Cortex of kidney (tissue), 1 donor: ENCODE results near the gene MXI1.

Source experiments
- DNase-seq: peaks from one replicate; lab custom pipeline; 2025; lab: John Stamatoyannopoulos, UW

MXI1 gene

DNA sequence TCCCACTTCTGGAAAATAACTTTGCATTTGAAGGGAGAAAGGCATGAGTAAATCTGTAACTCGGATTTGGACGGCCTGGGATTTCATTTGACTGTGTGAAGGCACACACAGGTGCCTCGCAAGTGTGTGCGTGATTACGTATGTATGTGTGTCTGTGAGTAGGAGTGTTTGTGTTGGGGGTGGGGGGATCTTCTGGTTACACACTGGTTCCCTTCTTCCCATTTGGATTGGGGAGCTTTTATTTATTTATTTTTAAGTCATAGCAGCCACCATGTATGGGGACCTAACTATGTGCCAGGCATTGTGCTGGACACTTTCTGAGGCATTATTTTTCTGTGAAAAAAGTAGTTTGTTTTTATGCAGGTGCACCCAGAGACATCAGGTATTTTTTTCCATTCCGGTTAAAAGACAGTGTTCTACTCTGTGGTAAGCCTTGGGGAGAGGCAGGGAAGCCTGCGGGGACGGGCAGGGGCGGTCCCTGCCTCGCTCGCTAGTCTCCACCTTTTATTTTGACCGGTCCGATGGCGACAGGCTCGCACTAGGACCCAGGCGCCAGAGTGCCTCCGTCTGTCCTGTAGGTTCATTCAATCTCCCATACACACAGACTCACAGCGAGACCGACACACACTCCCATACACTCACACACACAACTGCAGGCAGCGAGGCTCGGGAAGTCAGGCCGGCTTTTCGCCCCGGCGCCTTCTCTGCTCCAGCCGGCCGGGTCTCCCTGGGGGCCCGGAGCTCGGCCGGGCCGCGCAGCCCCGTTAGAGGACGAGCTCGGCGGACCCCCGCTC, at the start of gene MXI1:
Gene MXI1, plus strand, starts transcription at position 595 of the 794 bp plus-strand sequence. CDS start 204 bp downstream, outside the sequence.
- DNase-seq: no peak

DNA sequence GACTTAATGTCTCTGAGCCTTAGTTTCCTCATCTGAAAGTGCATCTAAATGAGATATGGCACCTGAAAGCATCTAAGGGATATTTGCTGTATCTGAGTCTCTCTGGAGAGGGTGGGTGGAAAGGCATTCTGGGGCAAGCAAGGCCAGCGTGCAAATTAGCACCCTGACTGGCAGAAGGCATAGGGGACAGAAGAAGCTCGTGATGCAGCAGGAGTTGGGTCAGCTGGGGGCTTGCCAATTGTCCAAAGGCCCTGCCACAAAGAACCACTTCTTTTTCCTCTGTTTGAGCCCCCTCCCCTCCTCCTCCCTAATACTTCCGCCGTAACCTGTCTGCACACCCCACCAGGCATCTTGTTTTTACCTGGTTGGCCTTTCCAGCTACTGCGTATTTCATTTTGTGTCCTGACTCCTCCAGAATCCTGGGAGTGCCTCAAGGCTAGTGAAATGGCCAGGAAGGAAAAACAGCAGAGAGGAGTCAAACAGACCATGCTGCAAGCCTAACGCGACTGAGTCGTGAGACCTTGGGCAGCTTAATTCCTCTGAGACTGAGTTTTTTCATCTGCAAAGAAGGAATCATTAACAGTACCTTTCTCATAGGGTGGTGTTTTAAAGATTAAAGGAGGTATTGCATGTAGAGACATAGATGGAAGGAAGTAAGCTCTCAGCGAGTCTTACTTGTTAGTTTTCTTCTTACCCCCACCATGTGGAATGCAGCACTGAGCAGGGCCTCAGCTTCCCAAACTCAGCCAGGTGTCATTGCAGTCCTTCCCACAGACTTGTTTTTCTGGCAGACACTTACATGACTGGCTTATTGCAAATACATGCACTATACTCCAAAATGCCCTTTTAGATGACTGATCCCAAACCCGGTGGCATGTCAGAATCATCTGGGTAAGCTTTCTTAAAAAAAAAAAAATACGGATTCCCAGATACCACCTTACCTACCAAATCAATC, 49.1 kb upstream of the MXI1 start:
- DNase-seq: no peak

DNA sequence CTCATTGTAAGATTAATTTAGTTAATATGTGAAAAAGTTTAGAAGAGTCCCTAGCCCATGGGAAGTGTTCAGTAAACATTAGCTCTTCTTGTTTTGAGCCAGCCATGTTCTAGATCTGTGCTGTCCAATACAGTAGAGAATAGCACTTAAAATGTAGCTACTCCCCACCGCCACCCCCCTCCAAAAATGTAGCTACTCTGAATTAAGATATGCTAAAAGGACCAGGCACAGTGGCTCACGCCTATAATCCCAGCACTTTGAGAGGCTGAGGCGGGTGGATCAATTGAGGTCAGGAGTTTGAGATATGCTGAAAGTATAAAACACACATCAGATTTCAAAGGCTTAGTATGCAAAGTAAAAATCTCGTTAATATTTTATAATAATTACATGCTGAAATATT, 47.3 kb upstream of the MXI1 start:
- no peak for DNase-seq

DNA sequence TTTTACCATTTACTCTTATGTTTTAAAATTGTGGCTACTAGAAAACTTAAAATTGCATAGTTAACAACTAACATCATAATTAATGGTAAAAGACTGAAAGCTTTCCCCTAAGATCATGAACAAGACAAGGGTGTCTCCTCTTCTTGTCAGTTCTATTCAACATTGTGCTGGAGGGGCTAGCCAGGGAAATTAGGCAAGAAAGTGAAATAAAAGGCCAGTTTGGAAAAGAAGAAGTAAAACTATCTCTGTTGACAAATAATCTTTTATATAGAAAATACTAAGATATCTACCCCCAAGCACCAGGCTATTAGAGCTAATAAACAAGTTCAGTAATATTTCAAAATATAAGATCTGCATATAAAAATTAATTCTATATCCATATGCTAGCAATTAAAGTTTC, 46.9 kb upstream of the MXI1 start:
- no peak for DNase-seq

DNA sequence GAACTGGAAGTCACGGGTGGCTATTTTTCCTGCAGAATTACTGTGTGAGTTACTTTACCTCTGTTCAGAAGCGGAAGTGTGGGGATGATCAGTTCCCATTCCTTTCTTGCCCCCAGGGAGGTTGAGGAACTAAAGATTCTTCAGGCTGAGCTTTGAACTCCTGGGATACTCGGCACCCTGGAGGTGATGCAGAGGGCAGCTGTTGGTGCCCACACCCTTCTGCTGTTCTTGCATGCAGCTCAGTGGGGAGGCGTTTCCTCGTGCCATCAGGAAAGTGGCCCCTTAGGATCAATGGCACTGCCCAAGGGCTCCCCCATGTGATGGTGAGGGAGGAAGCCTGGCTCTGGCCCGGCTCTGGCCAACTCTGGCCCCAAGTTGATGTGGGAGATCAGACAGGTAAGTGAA, 44.7 kb upstream of the MXI1 start:
- DNase-seq: no peak

DNA sequence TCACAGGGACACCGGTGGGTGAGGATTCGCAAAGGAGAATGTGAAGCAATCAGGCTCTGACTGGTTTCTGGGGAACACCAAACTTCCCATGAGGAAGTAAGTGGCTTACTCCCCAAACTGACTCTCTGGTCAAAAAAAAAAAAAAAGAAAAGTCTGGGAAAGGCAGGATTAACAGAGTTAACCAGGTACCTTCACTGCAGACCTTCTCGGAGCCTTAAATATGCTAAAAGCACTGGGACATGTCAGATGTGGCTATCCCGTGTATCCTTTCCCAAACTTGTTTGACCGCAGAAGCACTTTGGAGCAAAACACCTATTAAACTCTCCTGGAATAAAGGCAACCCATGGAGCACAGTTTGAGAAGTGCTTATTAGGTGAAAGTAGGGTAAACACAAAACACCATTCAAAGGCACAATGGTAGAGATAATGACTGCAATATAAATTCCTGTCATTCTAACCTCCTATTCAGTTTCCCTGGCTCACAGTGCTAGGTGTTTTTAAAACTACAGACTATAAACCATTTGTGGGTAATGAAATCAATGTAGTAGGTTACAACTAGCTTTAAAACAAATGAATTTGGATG, 44.1 kb upstream of the MXI1 start:
- DNase-seq: no peak

GRCh38 chr10:110163841-110164240, 43.6 kb upstream of the MXI1 start:
- no peak for DNase-seq

DNA sequence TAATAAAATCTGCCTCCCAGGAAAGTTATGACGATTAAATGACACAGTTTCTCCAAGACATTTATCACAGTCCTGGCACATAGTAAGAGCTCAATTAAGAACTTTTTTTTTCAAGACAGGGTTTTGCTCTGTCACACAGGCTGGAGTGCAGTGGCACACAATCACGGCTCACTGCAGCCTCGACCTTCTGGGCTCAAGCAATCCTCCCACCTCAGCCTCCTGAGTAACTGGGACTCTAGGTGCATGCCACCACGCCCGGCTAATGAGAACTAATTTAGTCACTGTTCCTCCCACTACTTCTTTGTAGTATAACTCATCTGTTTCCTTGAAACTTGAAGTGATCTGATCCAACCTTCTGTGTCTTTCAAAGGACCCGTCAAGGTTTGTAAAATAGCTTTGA, 42.2 kb upstream of the MXI1 start:
- no peak for DNase-seq

DNA sequence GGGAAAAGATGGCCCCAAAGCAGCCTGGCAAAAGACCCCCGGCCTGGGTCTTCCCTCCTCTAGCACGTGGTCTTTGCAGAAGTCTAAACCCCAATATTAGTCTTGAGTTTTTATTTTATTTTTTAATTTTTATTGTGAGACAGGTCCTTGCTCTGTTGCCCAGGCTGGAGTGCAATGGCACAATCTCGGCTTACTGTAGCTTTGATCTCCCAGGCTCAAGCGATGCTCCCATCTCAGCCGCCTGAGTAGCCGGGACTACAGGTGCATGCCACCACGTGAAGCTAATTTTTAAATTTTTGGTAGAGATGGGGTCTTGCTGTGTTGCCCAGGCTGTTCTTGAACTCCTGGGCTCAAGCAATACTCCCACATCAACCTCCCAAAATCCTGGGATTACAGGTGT, 40.3 kb upstream of the MXI1 start:
- DNase-seq: no peak

- DNase-seq: no peak
Observed at GRCh38 chr10:110168601-110169481, 38.6 kb upstream of the MXI1 start.

GRCh38 chr10:110169586-110169985, 37.8 kb upstream of the MXI1 start:
- no peak for DNase-seq

DNA sequence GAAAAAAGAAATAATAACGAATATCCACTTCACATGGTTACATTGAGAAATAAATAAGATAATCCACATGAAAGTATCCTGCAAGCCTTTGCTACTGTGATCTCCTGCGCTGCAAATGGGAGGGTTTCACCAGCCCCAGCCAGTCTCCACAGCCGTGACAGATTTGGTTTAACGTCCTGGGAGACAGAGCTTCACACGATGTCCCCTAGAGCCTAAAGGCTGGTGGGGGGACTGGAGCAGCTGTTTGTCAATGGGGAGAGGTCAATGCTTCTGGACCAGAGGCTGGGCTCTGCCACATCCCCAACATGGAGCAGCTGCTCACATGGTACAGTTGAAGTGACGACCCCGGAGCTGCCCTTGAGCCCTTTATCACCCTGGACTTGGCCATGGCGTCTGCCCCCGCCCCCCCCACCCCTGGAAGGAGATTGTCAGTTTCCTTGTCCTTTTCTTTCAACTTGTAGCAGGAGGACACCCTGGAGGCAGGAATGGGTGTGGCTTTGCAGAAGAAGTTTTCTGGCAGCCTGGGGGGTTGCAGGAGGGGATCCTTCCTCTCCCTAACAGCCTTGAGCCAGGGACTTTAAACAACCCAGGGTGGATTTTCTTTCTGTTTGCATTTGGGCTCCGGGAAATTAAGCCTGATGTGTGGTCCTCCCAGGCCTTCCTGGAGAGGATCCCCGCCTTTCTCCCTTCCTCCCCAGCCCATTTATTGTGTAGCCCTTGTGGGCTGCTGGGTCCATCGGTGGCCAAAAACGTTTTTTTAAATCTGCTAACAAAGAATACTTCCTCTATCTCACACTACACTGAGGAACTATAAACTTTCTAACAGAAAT, 37.0 kb upstream of the MXI1 start:
- DNase-seq: no peak

- DNase-seq: no peak
Observed at GRCh38 chr10:110171032-110171431, 36.4 kb upstream of the MXI1 start.

DNA sequence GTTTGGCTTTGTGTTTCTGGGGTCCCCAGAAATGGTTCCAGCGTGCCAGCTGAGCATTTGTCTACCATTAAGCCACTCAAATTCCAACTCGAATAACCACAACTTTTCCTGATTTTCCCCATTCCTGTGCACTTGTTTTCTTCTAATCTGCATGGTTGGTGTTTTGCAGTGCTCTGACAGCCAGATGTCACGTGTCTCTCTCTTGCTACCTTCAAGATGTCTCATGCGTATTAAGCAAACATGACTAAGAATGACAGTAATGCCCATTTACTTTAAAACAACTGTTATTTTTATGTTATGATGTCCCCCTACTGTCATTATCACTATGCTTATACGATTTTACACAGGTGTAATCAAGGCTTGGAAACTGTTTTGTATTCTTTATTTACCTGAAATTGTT, 35.2 kb upstream of the MXI1 start:
- DNase-seq: no peak

DNA sequence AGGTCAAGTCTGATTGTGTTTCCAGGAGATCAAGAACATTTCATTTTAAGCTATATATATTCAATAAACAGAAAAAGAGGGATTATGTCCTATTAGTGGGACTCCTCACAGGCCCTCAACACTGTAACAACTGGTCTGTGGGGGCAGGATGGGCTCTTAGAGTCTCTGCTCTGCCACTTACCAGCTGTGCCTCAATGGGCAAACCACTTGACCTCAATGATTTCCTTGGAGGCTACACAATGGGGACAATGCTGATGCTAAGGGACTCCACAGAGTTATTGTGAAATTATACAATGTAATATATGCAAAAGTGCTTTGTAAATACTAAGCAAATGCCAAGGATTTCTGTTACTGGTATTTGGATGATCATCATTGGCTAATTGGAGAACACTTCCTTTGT, 33.2 kb upstream of the MXI1 start:
- DNase-seq: no peak

GRCh38 chr10:110174816-110175215, 32.6 kb upstream of the MXI1 start:
- DNase-seq: no peak

GRCh38 chr10:110175406-110175805, 32.0 kb upstream of the MXI1 start:
- DNase-seq: no peak

DNA sequence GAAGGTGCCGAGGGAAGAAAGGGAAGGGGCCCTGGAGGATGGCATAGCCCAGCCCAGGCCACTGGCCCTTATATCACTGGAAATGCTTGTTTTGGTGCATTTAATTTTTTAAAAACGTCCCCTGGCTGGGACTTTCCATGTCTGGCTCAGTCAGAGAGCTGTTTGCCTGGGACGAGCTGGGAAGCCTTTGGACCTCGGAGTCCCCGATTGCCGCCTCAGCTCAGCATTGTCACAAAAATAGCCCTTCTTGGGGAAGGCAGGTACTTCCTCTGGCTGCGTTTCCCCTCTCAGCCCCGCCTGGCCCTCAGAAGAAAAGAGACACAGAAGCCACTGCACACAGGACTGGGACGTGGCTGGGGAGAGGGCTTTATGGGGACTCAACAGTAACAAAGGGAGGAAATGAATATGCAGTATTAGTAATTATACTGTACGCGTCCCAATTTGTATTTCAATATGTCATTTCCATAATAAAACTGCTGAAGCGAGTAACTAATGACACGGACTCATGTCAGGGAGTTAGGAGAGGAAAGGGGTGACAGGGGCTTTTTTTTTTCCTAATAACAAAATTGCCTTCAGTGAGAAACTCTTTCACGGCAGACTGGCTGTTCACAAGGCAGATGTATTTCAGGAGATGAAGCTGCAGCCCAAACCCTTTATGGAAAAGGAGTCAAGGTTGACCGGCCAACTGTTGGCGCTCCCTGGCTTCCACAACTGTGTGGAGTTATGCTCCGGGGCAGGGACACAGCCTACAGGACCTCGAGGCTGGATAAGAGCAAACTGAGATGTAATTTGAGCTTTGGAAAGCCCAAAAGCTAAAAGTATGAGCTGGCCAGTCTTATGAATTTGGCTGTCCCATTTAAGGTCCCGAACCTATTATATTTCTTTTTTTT, 31.0 kb upstream of the MXI1 start:
- DNase-seq: no peak

GRCh38 chr10:110179220-110179619, 28.2 kb upstream of the MXI1 start:
- no peak for DNase-seq

- DNase-seq: no peak
Observed at GRCh38 chr10:110181451-110181850, 26.0 kb upstream of the MXI1 start.
